ENCODE data around the gene TANGO2. TPM values are rescaled to one million over a fixed set of nuclear protein-coding genes. Genes with fewer than 3 reads are reported as not detected.

Gene TANGO2
- total and polyA plus RNA-seq, 3 experiments from 2014 or later = 27.3 to 48.6 (median 28.0) TPM

GRCh38 chr22:20076627-20077172 is 55.8 kb downstream of the TANGO2 start:
- H3K4me3 Mint-ChIP-seq = peak overlapping the region in 4 of 7 donors; percentile 29 to 75 (median 53)

GRCh38 chr22:20079745-20080444 is 59.0 kb downstream of the TANGO2 start, which contains the start of gene DGCR8:
DGCR8 (plus strand) TSS chr22:20080241; CDS start chr22:20085964, 5,723 bp downstream.
- peaks cover 38 to 46% (median 39%) of the 10 kb centered on the region in 3 donors for H3K4me1 Mint-ChIP-seq
- Histone ChIP-seq H3K27me3 (ENCODE audit: insufficient read depth, low read length, poor library complexity, severe bottlenecking) (no peaks in the 10 kb centered on the region), H3K4me3 (ENCODE audit: low read length) (peak within 1 kb of the TSS; percentile 97), H3K36me3 (ENCODE audit: insufficient read depth, low read length) (no peaks in the 10 kb centered on the region), H3K4me1 (ENCODE audit: insufficient read depth, low read length) (peaks cover 37% of the 10 kb centered on the region), H3K9me3 (ENCODE audit: low read length) (no peaks in the 10 kb centered on the region), H3K27ac (ENCODE audit: low read depth, low read length) (peak within 1 kb of the TSS; percentile 98)
- no peaks in the 10 kb centered on the region for H3K9me3 Mint-ChIP-seq
- CTCF ChIA-PET = no interaction called here
- peak within 1 kb of the TSS; percentile 91 to 96 (median 94) for H3K4me3 Mint-ChIP-seq
- peaks cover 0 to 7% (median 0%) of the 10 kb centered on the region in 3 donors for H3K36me3 Mint-ChIP-seq
- H3K27me3 Mint-ChIP-seq = peaks cover 0 to 1% of the 10 kb centered on the region in 2 donors
- POLR2A ChIA-PET = interaction anchor here (1.2 kb wide), 1 partner anchor 11 kb away, joined by 5 read pairs; no protein-coding TSS in a partner anchor
- peak within 1 kb of the TSS; percentile 88 to 96 (median 91) for H3K27ac Mint-ChIP-seq
- peak; percentile 56 to 80 (median 71) for DNase-seq

More at GRCh38 chr22:20076627-20077172, 55.8 kb downstream of the TANGO2 start:
- Mint-ChIP-seq H3K27me3 (no peaks in the 10 kb centered on the region), H3K4me1 (peaks cover 12 to 18% (median 13%) of the 10 kb centered on the region in 3 donors), H3K36me3 (peaks cover 0 to 7% (median 0%) of the 10 kb centered on the region in 3 donors), H3K9me3 (no peaks in the 10 kb centered on the region), H3K27ac (peak overlapping the region in 4 of 8 donors; percentile 2 to 36 (median 4))
- ChIA-PET CTCF (no interaction called here), POLR2A (no interaction called here)
- Histone ChIP-seq H3K36me3 (ENCODE audit: insufficient read depth, low read length) (no peaks in the 10 kb centered on the region), H3K4me1 (ENCODE audit: insufficient read depth, low read length) (peaks cover 9% of the 10 kb centered on the region), H3K27ac (ENCODE audit: low read depth, low read length) (peak overlapping the region; percentile 55), H3K4me3 (ENCODE audit: low read length) (no peak overlapping the region), H3K27me3 (ENCODE audit: insufficient read depth, low read length, poor library complexity, severe bottlenecking) (no peaks in the 10 kb centered on the region), H3K9me3 (ENCODE audit: low read length) (no peaks in the 10 kb centered on the region)
- no peak for DNase-seq

GRCh38 chr22:20080445-20080775 is 59.5 kb downstream of the TANGO2 start:
- H3K4me1 ChIP-seq (ENCODE audit: insufficient read depth, low read length) = peaks cover 40% of the 10 kb centered on the region
- DNase-seq = peak; percentile 66 to 80 (median 73)
- ChIA-PET POLR2A (no interaction called here), CTCF (no interaction called here)
- Mint-ChIP-seq H3K27ac (peak overlapping the region; percentile 36 to 96 (median 89)), H3K4me1 (peaks cover 43 to 51% (median 45%) of the 10 kb centered on the region in 3 donors), H3K36me3 (peaks cover 0 to 8% (median under 1%) of the 10 kb centered on the region in 3 donors), H3K27me3 (peaks cover 0 to 1% of the 10 kb centered on the region in 2 donors), H3K9me3 (no peaks in the 10 kb centered on the region), H3K4me3 (peak overlapping the region; percentile 74 to 93 (median 85))
- peak overlapping the region; percentile 98 for H3K27ac ChIP-seq (ENCODE audit: low read depth, low read length)
- H3K4me3 ChIP-seq (ENCODE audit: low read length) = peak overlapping the region; percentile 92
- H3K36me3 ChIP-seq (ENCODE audit: insufficient read depth, low read length) = no peaks in the 10 kb centered on the region
- H3K27me3 ChIP-seq (ENCODE audit: insufficient read depth, low read length, poor library complexity, severe bottlenecking) = no peaks in the 10 kb centered on the region
- H3K9me3 ChIP-seq (ENCODE audit: low read length) = no peaks in the 10 kb centered on the region

- Mint-ChIP-seq H3K9me3 (no peaks in the 10 kb centered on the region), H3K4me3 (peak overlapping the region; percentile 74 to 93 (median 85)), H3K36me3 (peaks cover 0 to 14% (median 2%) of the 10 kb centered on the region in 3 donors), H3K27me3 (peaks cover 0 to 1% of the 10 kb centered on the region in 2 donors), H3K4me1 (peaks cover 44 to 57% (median 48%) of the 10 kb centered on the region in 3 donors), H3K27ac (peak overlapping the region; percentile 36 to 96 (median 89))
- ChIA-PET CTCF (interaction anchor here (1.0 to 2.8 kb wide), 2 partner anchors 11 to 36 kb away, joined by 3 to 9 read pairs; partner anchors contain the start of gene TRMT2A), POLR2A (interaction anchor here (0.7 kb wide), 1 partner anchor 60 kb away, joined by 3 read pairs; no protein-coding TSS in a partner anchor)
- no peak for DNase-seq
- H3K9me3 ChIP-seq (ENCODE audit: low read length) = no peaks in the 10 kb centered on the region
- peak overlapping the region; percentile 92 for H3K4me3 ChIP-seq (ENCODE audit: low read length)
- H3K36me3 ChIP-seq (ENCODE audit: insufficient read depth, low read length) = peaks cover 6% of the 10 kb centered on the region
- no peaks in the 10 kb centered on the region for H3K27me3 ChIP-seq (ENCODE audit: insufficient read depth, low read length, poor library complexity, severe bottlenecking)
- H3K27ac ChIP-seq (ENCODE audit: low read depth, low read length) = peak overlapping the region; percentile 98
- peaks cover 40% of the 10 kb centered on the region for H3K4me1 ChIP-seq (ENCODE audit: insufficient read depth, low read length)
Measured at GRCh38 chr22:20080776-20081654, 60.1 kb downstream of the TANGO2 start.

- peaks cover 5 to 37% (median 18%) of the 10 kb centered on the region in 3 donors for H3K36me3 Mint-ChIP-seq
- peaks cover 65 to 79% (median 69%) of the 10 kb centered on the region in 3 donors for H3K4me1 Mint-ChIP-seq
- ChIA-PET POLR2A (no interaction called here), CTCF (interaction anchor here (2.8 kb wide), 1 partner anchor 8 kb away, joined by 9 read pairs; no protein-coding TSS in a partner anchor)
- H3K9me3 ChIP-seq (ENCODE audit: low read length) = no peaks in the 10 kb centered on the region
- H3K36me3 ChIP-seq (ENCODE audit: insufficient read depth, low read length) = peaks cover 29% of the 10 kb centered on the region
- H3K4me3 Mint-ChIP-seq = peak overlapping the region in 6 of 7 donors; percentile 7 to 91 (median 66)
- peak overlapping the region; percentile 45 for H3K27ac ChIP-seq (ENCODE audit: low read depth, low read length)
- no peaks in the 10 kb centered on the region for H3K27me3 ChIP-seq (ENCODE audit: insufficient read depth, low read length, poor library complexity, severe bottlenecking)
- no peaks in the 10 kb centered on the region for H3K9me3 Mint-ChIP-seq
- peaks cover 63% of the 10 kb centered on the region for H3K4me1 ChIP-seq (ENCODE audit: insufficient read depth, low read length)
- no peak for DNase-seq
- peaks cover 0 to 3% of the 10 kb centered on the region in 2 donors for H3K27me3 Mint-ChIP-seq
- H3K27ac Mint-ChIP-seq = peak overlapping the region; percentile 3 to 88 (median 76)
- no peak overlapping the region for H3K4me3 ChIP-seq (ENCODE audit: low read length)
Measured at GRCh38 chr22:20083157-20083890, 62.4 kb downstream of the TANGO2 start.

GRCh38 chr22:20083891-20084546 is 63.1 kb downstream of the TANGO2 start:
- H3K4me1 ChIP-seq (ENCODE audit: insufficient read depth, low read length) = peaks cover 64% of the 10 kb centered on the region
- POLR2A ChIA-PET = no interaction called here
- no peaks in the 10 kb centered on the region for H3K27me3 ChIP-seq (ENCODE audit: insufficient read depth, low read length, poor library complexity, severe bottlenecking)
- CTCF ChIA-PET = no interaction called here
- H3K9me3 Mint-ChIP-seq = no peaks in the 10 kb centered on the region
- H3K4me3 ChIP-seq (ENCODE audit: low read length) = no peak overlapping the region
- H3K4me1 Mint-ChIP-seq = peaks cover 70 to 86% (median 75%) of the 10 kb centered on the region in 3 donors
- H3K9me3 ChIP-seq (ENCODE audit: low read length) = no peaks in the 10 kb centered on the region
- H3K36me3 Mint-ChIP-seq = peaks cover 5 to 44% (median 21%) of the 10 kb centered on the region in 3 donors
- H3K36me3 ChIP-seq (ENCODE audit: insufficient read depth, low read length) = peaks cover 36% of the 10 kb centered on the region
- no peak for DNase-seq
- peak overlapping the region in 6 of 8 donors; percentile 14 to 87 (median 54) for H3K27ac Mint-ChIP-seq
- peak overlapping the region; percentile 70 for H3K27ac ChIP-seq (ENCODE audit: low read depth, low read length)
- H3K4me3 Mint-ChIP-seq = peak overlapping the region in 3 of 7 donors; percentile 12 to 91 (median 58)
- peaks cover 0 to 3% of the 10 kb centered on the region in 2 donors for H3K27me3 Mint-ChIP-seq

All from CD8-positive, alpha-beta memory T cell (primary cell).